ENCODE data around the gene SLC38A4.

Gene SLC38A4

GRCh38 chr12:46815809-46816208 lies 10.0 kb downstream of the SLC38A4 start:
- DNase-seq: no peak

GRCh38 chr12:46814143-46814542 lies 11.7 kb downstream of the SLC38A4 start:
- no peak for DNase-seq

- no peak for DNase-seq
Measured at GRCh38 chr12:46811185-46811584, 14.6 kb downstream of the SLC38A4 start.

- no peak for DNase-seq
Measured at GRCh38 chr12:46808955-46809697, 16.7 kb downstream of the SLC38A4 start.

- no peak for DNase-seq
Measured at GRCh38 chr12:46808317-46808716, 17.5 kb downstream of the SLC38A4 start.

- no peak for DNase-seq
Measured at GRCh38 chr12:46804054-46804453, 21.7 kb downstream of the SLC38A4 start.

- DNase-seq: no peak
Measured at GRCh38 chr12:46803517-46803916, 22.3 kb downstream of the SLC38A4 start.

GRCh38 chr12:46801293-46801692 lies 24.5 kb downstream of the SLC38A4 start:
- DNase-seq: no peak

- no peak for DNase-seq
Measured at GRCh38 chr12:46800160-46800559, 25.6 kb downstream of the SLC38A4 start.

- DNase-seq: no peak
Measured at GRCh38 chr12:46798648-46799047, 27.1 kb downstream of the SLC38A4 start.

GRCh38 chr12:46798056-46798455 lies 27.7 kb downstream of the SLC38A4 start:
- no peak for DNase-seq

GRCh38 chr12:46795988-46796387 lies 29.8 kb downstream of the SLC38A4 start:
- DNase-seq: no peak

GRCh38 chr12:46794593-46795190 lies 31.1 kb downstream of the SLC38A4 start:
- DNase-seq: no peak

- DNase-seq: no peak
Measured at GRCh38 chr12:46792925-46793324, 32.9 kb downstream of the SLC38A4 start.

GRCh38 chr12:46790066-46790465 lies 35.7 kb downstream of the SLC38A4 start:
- no peak for DNase-seq

- no peak for DNase-seq
Measured at GRCh38 chr12:46788072-46788887, 37.5 kb downstream of the SLC38A4 start.

- no peak for DNase-seq
Measured at GRCh38 chr12:46787496-46788055, 38.2 kb downstream of the SLC38A4 start.

GRCh38 chr12:46786774-46787173 lies 39.0 kb downstream of the SLC38A4 start:
- DNase-seq: no peak

- DNase-seq: no peak
Measured at GRCh38 chr12:46785382-46785781, 40.4 kb downstream of the SLC38A4 start.

GRCh38 chr12:46783871-46784270 lies 41.9 kb downstream of the SLC38A4 start:
- no peak for DNase-seq

GRCh38 chr12:46779879-46780278 lies 45.9 kb downstream of the SLC38A4 start:
- DNase-seq: no peak

- no peak for DNase-seq
Measured at GRCh38 chr12:46779063-46779462, 46.7 kb downstream of the SLC38A4 start.

Measured in hypothalamus (tissue), 51 donors.